Lower leg skin (tissue), 3 donors: ENCODE results near the gene RNLS.

Experiments
- CTCF ChIP-seq, 3 donors: fragments of 450-650 bp; IDR thresholded peaks; one replicate each; pipeline ENCODE4 v1.5.1; 2016; ENCODE audit warnings: antibody characterized with exemption in 3 of 3, mild to moderate bottlenecking in 3 of 3, moderate library complexity in 2 of 3
- POLR2A ChIP-seq, 2 donors: fragments of 450-650 bp; IDR thresholded peaks; one replicate each; pipeline ENCODE4 v1.6.1; 2016 to 2017; ENCODE audit warnings: antibody characterized with exemption in 2 of 2, mild to moderate bottlenecking in 1 of 2, moderate library complexity in 1 of 2

- TF ChIP-seq CTCF (IDR thresholded peaks at IDR 0.05) (no peak), POLR2A (IDR thresholded peaks at IDR 0.05) (no peak)
Observed at GRCh38 chr10:88623835-88624234, 40.7 kb upstream of the RNLS start.
